Gastroesophageal sphincter (tissue), 4 donors: ENCODE results near the gene VIPR2. TPM values are rescaled to one million over a fixed set of nuclear protein-coding genes. Genes with fewer than 3 reads are reported as not detected.

Experiments used
- ATAC-seq: fragments of 150-250 bp; one replicate; pipeline ENCODE4 v1.9.1; 2016; ENCODE audit warnings: mild to moderate bottlenecking, moderate library complexity
- H3K27ac ChIP-seq, 4 donors: fragments of 200-600 bp; sonication (generic) in 3 of 4; 1 replicate in 3 of 4; 2 replicates in 1 of 4; pipeline ENCODE4 v1.5.1; 2016 to 2019
- H3K27me3 ChIP-seq: fragments of 200-600 bp; sonication (generic); one replicate; pipeline ENCODE4 v1.5.1; 2019
- H3K36me3 ChIP-seq, 2 donors: fragments of 200-600 bp; sonication (generic); one replicate each; pipeline ENCODE4 v1.5.1; 2019; ENCODE audit warnings: control low read depth in 1 of 2
- H3K4me1 ChIP-seq, 3 donors: fragments of 200-600 bp; sonication (generic); 1 replicate in 2 of 3; 2 replicates in 1 of 3; pipeline ENCODE4 v1.5.1; 2016 to 2019; ENCODE audit warnings: control low read depth in 2 of 3
- H3K4me3 ChIP-seq, 2 donors: fragments of 200-600 bp; sonication (generic); one replicate each; pipeline ENCODE4 v1.5.1; 2019; ENCODE audit warnings: mild to moderate bottlenecking in 1 of 2, moderate library complexity in 1 of 2
- H3K9me3 ChIP-seq, 3 donors: fragments of 200-600 bp; sonication (generic); one replicate each; pipeline ENCODE4 v1.5.1; 2017 to 2019; ENCODE audit warnings: control low read depth in 2 of 3
- CTCF ChIP-seq, 4 experiments: fragments of 200-600 bp in 2 of 4; fragments of 450-650 bp in 2 of 4; sonication (generic) in 1 of 4; IDR thresholded peaks; one replicate each; pipeline ENCODE4 v1.5.1; 2017 to 2019; ENCODE audit warnings: antibody characterized with exemption in 4 of 4, mild to moderate bottlenecking in 2 of 4, moderate library complexity in 2 of 4
- EP300 ChIP-seq: sonication (generic); formaldehyde crosslinking; IDR thresholded peaks from one replicate; pipeline ENCODE4 v1.6.1; 2017; ENCODE audit warnings: antibody characterized with exemption, mild to moderate bottlenecking
- POLR2A ChIP-seq, 2 donors: fragments of 450-650 bp; IDR thresholded peaks; one replicate each; pipeline ENCODE4 v1.6.1; 2017; ENCODE audit warnings: antibody characterized with exemption in 2 of 2, mild to moderate bottlenecking in 2 of 2, moderate library complexity in 1 of 2
- POLR2AphosphoS5 ChIP-seq: sonication (generic); formaldehyde crosslinking; IDR thresholded peaks from one replicate; pipeline ENCODE4 v1.6.1; 2017; ENCODE audit warnings: antibody characterized with exemption
- whole genome bisulfite sequencing, 2 donors: methylation state at CpG; one replicate each; pipeline ENCODE4 v1.1.5; 2018; ENCODE audit warnings: low coverage in 1 of 2; 5-methylcytosine and 5-hydroxymethylcytosine counted together
- total RNA-seq, 4 donors: library from RNA; depleted of rRNA; stranded (reverse); fragments of >200 nt; gene quantifications; one replicate each; pipeline ENCODE4 v1.1.0, GENCODE V29; 2016

The VIPR2 gene
- total RNA-seq, 4 donors from 2014 or later: 13.3 to 52.5 (median 27.4) TPM

GRCh38 chr7:159158125-159158887, 13.6 kb upstream of the VIPR2 start:
- Histone ChIP-seq H3K27me3 (peaks cover 10% of the 10 kb centered on the region), H3K27ac (no peak overlapping the region), H3K4me1 (no peaks in the 10 kb centered on the region), H3K9me3 (no peaks in the 10 kb centered on the region), H3K36me3 (no peaks in the 10 kb centered on the region), H3K4me3 (no peak overlapping the region)
- no peak for ATAC-seq
- WGBS, 2 donors: 74 to 97% methylated on average over 7 to 10 of the region's 29 CpGs
- TF ChIP-seq POLR2A (IDR thresholded peaks at IDR 0.05): no peak
- TF ChIP-seq EP300: no peak
- TF ChIP-seq CTCF (IDR thresholded peaks at IDR 0.05): no peak
- no peak for TF ChIP-seq POLR2AphosphoS5

GRCh38 chr7:159157714-159158113, 13.0 kb upstream of the VIPR2 start:
- no peak overlapping the region for H3K27ac ChIP-seq
- no peaks in the 10 kb centered on the region for H3K9me3 ChIP-seq
- no peaks in the 10 kb centered on the region for H3K4me1 ChIP-seq
- H3K4me3 ChIP-seq: no peak overlapping the region
- H3K36me3 ChIP-seq: no peaks in the 10 kb centered on the region
- 81% methylated on average over 7 of the region's 12 CpGs; no CpG with 5 or more reads in 1 of the 2 donors for WGBS, 2 donors
- peaks cover 10% of the 10 kb centered on the region for H3K27me3 ChIP-seq
- ATAC-seq: no peak
- TF ChIP-seq CTCF (IDR thresholded peaks at IDR 0.05): no peak
- no peak for TF ChIP-seq POLR2A (IDR thresholded peaks at IDR 0.05)
- no peak for TF ChIP-seq POLR2AphosphoS5

GRCh38 chr7:159156436-159157245, 12.0 kb upstream of the VIPR2 start:
- Histone ChIP-seq H3K27me3 (peaks cover 10% of the 10 kb centered on the region), H3K27ac (no peak overlapping the region), H3K4me1 (no peaks in the 10 kb centered on the region), H3K9me3 (no peaks in the 10 kb centered on the region), H3K36me3 (no peaks in the 10 kb centered on the region), H3K4me3 (no peak overlapping the region)
- TF ChIP-seq EP300 (no peak), POLR2A (IDR thresholded peaks at IDR 0.05) (no peak), CTCF (IDR thresholded peaks at IDR 0.05) (no peak), POLR2AphosphoS5 (no peak)
- ATAC-seq: no peak
- WGBS, 2 donors: 84 to 91% methylated on average over 13 to 23 of the region's 23 CpGs

GRCh38 chr7:159155410-159155809, 10.7 kb upstream of the VIPR2 start:
- H3K27me3 ChIP-seq: peaks cover 10% of the 10 kb centered on the region
- no peak for TF ChIP-seq POLR2A (IDR thresholded peaks at IDR 0.05)
- no peaks in the 10 kb centered on the region for H3K36me3 ChIP-seq
- no peak overlapping the region for H3K4me3 ChIP-seq
- no peak for ATAC-seq
- WGBS, 2 donors: 80 to 91% methylated on average over 2 to 4 of the region's 9 CpGs
- H3K27ac ChIP-seq: no peak overlapping the region
- no peaks in the 10 kb centered on the region for H3K4me1 ChIP-seq
- H3K9me3 ChIP-seq: no peaks in the 10 kb centered on the region

- peaks cover 10% of the 10 kb centered on the region for H3K27me3 ChIP-seq
- TF ChIP-seq CTCF (IDR thresholded peaks at IDR 0.05) (peak in 1 of 4 experiments; percentile 33), EP300 (no peak)
- no peak overlapping the region for H3K27ac ChIP-seq
- H3K4me1 ChIP-seq: no peaks in the 10 kb centered on the region
- H3K4me3 ChIP-seq: no peak overlapping the region
- ATAC-seq: no peak
- H3K36me3 ChIP-seq: no peaks in the 10 kb centered on the region
- no peaks in the 10 kb centered on the region for H3K9me3 ChIP-seq
- 93 to 100% methylated on average over 1 to 3 of the region's 17 CpGs for WGBS, 2 donors
These were observed 9.6 kb upstream of the VIPR2 start for GRCh38 chr7:159154243-159154642.
